HepG2 (cell line): ENCODE data around the gene EMILIN1. TPM values are rescaled to one million over a fixed set of nuclear protein-coding genes. Genes with fewer than 3 reads are reported as not detected.

Source experiments
- CBFB ChIP-seq: sonication (generic); formaldehyde crosslinking; IDR thresholded peaks from 2 replicates; pipeline ENCODE4 v1.4.0; 2020; ENCODE audit warnings: missing genetic modification reagents
- EEA1 ChIP-seq: sonication (generic); formaldehyde crosslinking; IDR thresholded peaks from 2 replicates; pipeline ENCODE4 v1.5.1; 2020; ENCODE audit warnings: mild to moderate bottlenecking, missing genetic modification reagents, borderline replicate concordance
- FOXA3 ChIP-seq: IDR thresholded peaks from 2 replicates; pipeline ENCODE4 v1.6.1; 2016; ENCODE audit warnings: missing genetic modification reagents, missing compliant biosample characterization
- HOXD1 ChIP-seq: sonication (generic); formaldehyde crosslinking; IDR thresholded peaks from 2 replicates; pipeline ENCODE4 v1.5.0; 2020; ENCODE audit warnings: missing genetic modification reagents
- JARID2 ChIP-seq: sonication (generic); formaldehyde crosslinking; IDR thresholded peaks from 2 replicates; pipeline ENCODE4 v1.8.1; 2023; ENCODE audit warnings: missing genetic modification reagents, inconsistent platforms; ENCODE audit not compliant: insufficient replicate concordance
- REL ChIP-seq: sonication (generic); formaldehyde crosslinking; conservative IDR thresholded peaks from 2 replicates; pipeline ENCODE4 v1.8.0; 2022; ENCODE audit warnings: mild to moderate bottlenecking, missing genetic modification reagents, moderate library complexity
- ZKSCAN8 ChIP-seq: IDR thresholded peaks from 2 replicates; pipeline ENCODE4 v1.6.1; 2016; ENCODE audit warnings: borderline replicate concordance, missing genetic modification reagents, missing compliant biosample characterization
- ZNF446 ChIP-seq: sonication (generic); formaldehyde crosslinking; IDR thresholded peaks from 2 replicates; pipeline ENCODE4 v1.5.0; 2020; ENCODE audit warnings: mild to moderate bottlenecking, missing genetic modification reagents
- polyA plus RNA-seq, 8 experiments: library from polyadenylated mRNA; depleted of rRNA in 3 of 8; stranded (reverse) in 7 of 8; unstranded in 1 of 8; fragments of >200 nt; fragmentation: Illumina TruSeq in 4 of 8; extraction: Trizol in 4 of 8; gene quantifications; 2 replicates each; pipeline versions ENCODE4 v1.2.1 to v1.2.3, GENCODE V29; 2011 to 2016; ENCODE audit warnings: low read depth in 4 of 8, missing spikeins in 1 of 8, mixed read lengths in 1 of 8; ENCODE audit not compliant: insufficient read depth in 1 of 8
- total RNA-seq, 5 experiments: library from RNA; depleted of rRNA; stranded (reverse); fragments of >200 nt; fragmentation: Illumina TruSeq; extraction: Trizol; gene quantifications; 2 replicates each; pipeline ENCODE4 v1.2.3, GENCODE V29; 2016; ENCODE audit warnings: low read depth in 1 of 5
- TF ChIP-seq, protein P1 (sequence below): sonication (generic); formaldehyde crosslinking; IDR thresholded peaks from 2 replicates; pipeline ENCODE4 v1.5.1; 2020; ENCODE audit warnings: mild to moderate bottlenecking, missing genetic modification reagents, moderate library complexity
- TF ChIP-seq, protein P2 (sequence below): sonication (generic); formaldehyde crosslinking; IDR thresholded peaks from 2 replicates; pipeline ENCODE4 v1.4.0; 2020; ENCODE audit warnings: missing genetic modification reagents
- TF ChIP-seq, protein P3 (sequence below): sonication (generic); formaldehyde crosslinking; IDR thresholded peaks from 2 replicates; pipeline ENCODE4; 2020; ENCODE audit warnings: missing genetic modification reagents, mild to moderate bottlenecking, borderline replicate concordance
- TF ChIP-seq, protein P4 (sequence below): sonication (generic); formaldehyde crosslinking; IDR thresholded peaks from 2 replicates; pipeline ENCODE4 v1.5.0; 2020; ENCODE audit warnings: missing genetic modification reagents

The EMILIN1 gene
- total and polyA plus RNA-seq, 2 of the 13 experiments (the other 11 are each of a cell fraction or from before 2014, with no cell fraction given), result 8.1 to 9.7 TPM

DNA sequence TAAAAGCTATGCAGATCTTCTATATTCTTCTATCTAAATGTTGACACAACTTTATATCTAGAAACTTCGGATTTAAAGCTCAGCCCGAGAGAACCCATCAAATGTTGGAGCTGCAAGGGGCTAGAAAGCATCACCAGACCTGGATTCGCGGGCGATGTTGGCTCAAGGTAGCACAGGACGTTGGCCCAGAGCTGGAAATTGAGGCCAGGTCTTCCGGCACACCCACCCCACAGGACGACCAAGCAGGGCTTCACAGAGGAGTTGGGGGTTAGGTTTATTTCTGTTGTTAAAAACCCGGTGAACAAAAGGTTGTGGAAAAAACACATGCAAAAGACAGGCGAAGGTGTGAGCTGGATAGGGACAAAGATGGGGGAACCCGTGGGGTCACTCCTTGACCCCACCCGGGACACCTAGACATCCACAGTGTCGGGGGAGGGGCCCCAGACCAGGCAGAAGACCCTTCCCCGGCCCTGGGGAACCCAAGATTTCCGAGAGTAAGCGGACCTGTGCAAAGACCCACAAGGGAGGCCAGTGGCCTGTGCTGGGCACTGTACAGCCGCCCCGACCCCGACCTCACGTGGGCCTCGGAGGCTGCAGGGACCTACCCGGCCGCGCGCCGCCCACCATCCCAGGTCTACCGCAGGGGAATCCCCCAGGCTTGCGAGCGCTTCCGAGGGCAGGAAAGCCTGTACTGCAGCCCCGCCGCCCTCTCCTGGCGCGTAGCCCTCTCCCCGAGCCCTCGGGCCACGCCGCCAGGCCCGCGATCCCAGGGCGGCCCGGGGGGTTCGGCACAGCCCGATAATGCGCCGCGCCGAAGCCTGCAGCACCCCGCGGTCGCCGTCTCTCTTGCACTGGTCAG lies 28.8 kb upstream of the EMILIN1 start (continued):
- TF ChIP-seq, protein P1, sequence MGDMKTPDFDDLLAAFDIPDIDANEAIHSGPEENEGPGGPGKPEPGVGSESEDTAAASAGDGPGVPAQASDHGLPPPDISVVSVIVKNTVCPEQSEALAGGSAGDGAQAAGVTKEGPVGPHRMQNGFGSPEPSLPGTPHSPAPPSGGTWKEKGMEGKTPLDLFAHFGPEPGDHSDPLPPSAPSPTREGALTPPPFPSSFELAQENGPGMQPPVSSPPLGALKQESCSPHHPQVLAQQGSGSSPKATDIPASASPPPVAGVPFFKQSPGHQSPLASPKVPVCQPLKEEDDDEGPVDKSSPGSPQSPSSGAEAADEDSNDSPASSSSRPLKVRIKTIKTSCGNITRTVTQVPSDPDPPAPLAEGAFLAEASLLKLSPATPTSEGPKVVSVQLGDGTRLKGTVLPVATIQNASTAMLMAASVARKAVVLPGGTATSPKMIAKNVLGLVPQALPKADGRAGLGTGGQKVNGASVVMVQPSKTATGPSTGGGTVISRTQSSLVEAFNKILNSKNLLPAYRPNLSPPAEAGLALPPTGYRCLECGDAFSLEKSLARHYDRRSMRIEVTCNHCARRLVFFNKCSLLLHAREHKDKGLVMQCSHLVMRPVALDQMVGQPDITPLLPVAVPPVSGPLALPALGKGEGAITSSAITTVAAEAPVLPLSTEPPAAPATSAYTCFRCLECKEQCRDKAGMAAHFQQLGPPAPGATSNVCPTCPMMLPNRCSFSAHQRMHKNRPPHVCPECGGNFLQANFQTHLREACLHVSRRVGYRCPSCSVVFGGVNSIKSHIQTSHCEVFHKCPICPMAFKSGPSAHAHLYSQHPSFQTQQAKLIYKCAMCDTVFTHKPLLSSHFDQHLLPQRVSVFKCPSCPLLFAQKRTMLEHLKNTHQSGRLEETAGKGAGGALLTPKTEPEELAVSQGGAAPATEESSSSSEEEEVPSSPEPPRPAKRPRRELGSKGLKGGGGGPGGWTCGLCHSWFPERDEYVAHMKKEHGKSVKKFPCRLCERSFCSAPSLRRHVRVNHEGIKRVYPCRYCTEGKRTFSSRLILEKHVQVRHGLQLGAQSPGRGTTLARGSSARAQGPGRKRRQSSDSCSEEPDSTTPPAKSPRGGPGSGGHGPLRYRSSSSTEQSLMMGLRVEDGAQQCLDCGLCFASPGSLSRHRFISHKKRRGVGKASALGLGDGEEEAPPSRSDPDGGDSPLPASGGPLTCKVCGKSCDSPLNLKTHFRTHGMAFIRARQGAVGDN (CRISPR knock-in tag), result peak; percentile 98; the same call in 1 of the 2 replicates
- no peak for TF ChIP-seq ZKSCAN8
- TF ChIP-seq REL (CRISPR knock-in tag), result peak; percentile 78; the same call in 1 of the 2 replicates
- peak; percentile 67; the same call in 1 of the 2 replicates for TF ChIP-seq CBFB
- TF ChIP-seq EEA1 (CRISPR knock-in tag), result no peak
- peak; percentile 75; the same call in 1 of the 2 replicates for TF ChIP-seq ZNF446 (CRISPR knock-in tag)
- peak; percentile 30 for TF ChIP-seq JARID2 (CRISPR knock-in tag)
- TF ChIP-seq FOXA3 (CRISPR knock-in tag), result peak; percentile 35
- TF ChIP-seq, protein P2, sequence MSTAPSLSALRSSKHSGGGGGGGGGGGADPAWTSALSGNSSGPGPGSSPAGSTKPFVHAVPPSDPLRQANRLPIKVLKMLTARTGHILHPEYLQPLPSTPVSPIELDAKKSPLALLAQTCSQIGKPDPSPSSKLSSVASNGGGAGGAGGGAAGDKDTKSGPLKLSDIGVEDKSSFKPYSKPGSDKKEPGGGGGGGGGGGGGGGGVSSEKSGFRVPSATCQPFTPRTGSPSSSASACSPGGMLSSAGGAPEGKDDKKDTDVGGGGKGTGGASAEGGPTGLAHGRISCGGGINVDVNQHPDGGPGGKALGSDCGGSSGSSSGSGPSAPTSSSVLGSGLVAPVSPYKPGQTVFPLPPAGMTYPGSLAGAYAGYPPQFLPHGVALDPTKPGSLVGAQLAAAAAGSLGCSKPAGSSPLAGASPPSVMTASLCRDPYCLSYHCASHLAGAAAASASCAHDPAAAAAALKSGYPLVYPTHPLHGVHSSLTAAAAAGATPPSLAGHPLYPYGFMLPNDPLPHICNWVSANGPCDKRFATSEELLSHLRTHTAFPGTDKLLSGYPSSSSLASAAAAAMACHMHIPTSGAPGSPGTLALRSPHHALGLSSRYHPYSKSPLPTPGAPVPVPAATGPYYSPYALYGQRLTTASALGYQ (CRISPR knock-in tag), result peak; percentile 65; the same call in 1 of the 2 replicates
- TF ChIP-seq HOXD1 (CRISPR knock-in tag), result peak; percentile 60; the same call in 1 of the 2 replicates
- TF ChIP-seq, protein P3, sequence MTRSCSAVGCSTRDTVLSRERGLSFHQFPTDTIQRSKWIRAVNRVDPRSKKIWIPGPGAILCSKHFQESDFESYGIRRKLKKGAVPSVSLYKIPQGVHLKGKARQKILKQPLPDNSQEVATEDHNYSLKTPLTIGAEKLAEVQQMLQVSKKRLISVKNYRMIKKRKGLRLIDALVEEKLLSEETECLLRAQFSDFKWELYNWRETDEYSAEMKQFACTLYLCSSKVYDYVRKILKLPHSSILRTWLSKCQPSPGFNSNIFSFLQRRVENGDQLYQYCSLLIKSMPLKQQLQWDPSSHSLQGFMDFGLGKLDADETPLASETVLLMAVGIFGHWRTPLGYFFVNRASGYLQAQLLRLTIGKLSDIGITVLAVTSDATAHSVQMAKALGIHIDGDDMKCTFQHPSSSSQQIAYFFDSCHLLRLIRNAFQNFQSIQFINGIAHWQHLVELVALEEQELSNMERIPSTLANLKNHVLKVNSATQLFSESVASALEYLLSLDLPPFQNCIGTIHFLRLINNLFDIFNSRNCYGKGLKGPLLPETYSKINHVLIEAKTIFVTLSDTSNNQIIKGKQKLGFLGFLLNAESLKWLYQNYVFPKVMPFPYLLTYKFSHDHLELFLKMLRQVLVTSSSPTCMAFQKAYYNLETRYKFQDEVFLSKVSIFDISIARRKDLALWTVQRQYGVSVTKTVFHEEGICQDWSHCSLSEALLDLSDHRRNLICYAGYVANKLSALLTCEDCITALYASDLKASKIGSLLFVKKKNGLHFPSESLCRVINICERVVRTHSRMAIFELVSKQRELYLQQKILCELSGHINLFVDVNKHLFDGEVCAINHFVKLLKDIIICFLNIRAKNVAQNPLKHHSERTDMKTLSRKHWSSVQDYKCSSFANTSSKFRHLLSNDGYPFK (CRISPR knock-in tag), result no peak
- TF ChIP-seq, protein P4, sequence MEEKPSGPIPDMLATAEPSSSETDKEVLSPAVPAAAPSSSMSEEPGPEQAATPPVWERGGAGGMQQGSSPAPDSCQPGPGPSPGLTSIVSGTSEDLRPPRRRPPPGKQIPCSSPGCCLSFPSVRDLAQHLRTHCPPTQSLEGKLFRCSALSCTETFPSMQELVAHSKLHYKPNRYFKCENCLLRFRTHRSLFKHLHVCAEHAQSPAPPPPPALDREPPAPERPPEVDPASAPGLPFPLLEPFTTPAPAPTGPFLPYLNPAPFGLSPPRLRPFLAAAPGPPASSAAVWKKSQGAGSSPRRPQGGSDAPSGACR, result peak; percentile 85
